NCI-H187 (cell line): ENCODE results near the gene ZNF121.
A peak's percentile ranks its signal among the peaks of the same experiment; 100 is the strongest.
"Not testable (repeated sequence)": the region's sequence is repeated elsewhere in the genome, so short reads cannot be mapped to it uniquely, and the experiment has no call there.

Experiments
- DNase-seq, 2 experiments: peaks; one replicate each; lab custom pipeline; 2025; lab: John Stamatoyannopoulos, UW

ZNF121 gene

DNA sequence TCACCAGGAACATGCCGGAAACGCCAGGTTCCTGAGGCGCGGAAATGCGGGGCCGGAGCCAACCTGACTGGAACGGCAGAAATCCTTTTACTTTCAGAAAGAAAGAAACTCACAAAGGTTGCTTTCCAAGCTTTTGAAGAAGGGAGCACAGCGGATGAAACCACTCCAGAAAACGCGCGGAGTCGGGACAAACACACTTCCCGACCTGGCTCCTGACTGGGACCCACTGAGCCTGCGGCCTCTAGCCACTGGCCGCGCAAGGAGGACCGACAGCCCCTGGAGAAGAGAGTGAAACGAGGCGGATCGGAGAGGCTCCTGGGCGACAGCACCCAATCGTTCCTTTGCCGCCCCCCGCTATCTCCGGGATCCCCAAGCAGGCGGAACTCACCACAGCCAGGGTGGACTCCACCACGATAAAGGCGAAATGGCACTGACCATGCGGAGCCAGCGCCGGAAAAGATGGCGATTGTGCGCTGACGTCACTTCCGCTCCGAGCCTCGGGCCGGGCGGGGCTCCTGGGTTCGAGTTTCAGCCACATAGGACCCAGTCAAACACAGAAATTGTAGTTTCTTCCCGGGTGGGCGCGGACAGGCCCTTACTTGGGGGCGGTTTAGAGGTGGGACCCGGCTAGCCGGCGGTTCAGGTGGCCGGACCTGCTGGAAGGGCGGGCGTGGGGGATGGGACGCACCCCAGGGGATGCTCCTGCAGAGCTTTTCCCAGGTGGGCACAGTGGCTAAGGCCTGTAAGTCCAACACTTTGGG is at the start of gene ZNF121:
Gene ZNF121, minus strand, starts transcription at position 432 of the 761 bp plus-strand sequence. CDS start 16,407 bp downstream, outside the sequence.
- peak; percentile 43 to 56 for DNase-seq

DNA sequence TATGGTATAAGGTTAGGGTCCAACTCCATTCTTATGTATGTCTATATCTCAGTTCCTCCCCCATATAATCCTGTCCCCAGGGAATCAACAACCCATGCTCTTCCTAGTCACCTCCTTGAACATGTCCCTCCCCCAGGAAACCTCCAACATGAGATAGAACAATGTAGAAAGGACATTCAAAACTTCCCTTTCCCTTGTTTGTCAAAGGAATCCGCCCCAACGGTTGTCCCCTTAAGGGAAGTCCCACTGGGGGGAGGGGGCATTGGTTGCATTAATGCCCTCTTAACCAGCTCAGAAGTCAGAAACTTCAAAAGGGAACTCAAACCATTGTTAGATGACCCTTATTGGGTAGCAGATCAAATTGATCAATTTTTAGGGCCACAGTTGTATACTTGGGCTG is 43.6 kb upstream of the ZNF121 start:
- DNase-seq: no peak

DNA sequence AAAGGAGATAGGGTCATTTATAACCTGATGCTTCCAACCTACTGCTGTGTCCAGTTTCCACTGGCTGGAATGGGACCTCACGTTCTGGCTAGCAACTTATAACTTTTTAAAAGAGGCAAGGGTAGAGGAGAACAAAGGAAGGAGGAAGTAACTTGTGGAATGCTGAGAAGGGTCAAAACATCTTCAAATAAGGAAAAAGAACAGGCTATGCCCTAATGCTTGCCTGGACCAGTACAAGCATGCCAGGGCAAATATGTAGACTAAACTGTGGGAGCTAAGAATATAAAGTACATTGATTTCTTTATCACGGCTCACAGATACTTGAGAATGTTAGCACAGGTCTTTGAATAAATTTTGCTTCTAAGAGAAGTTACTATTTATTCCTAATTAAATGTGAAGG is 38.2 kb upstream of the ZNF121 start:
- no peak for DNase-seq

DNA sequence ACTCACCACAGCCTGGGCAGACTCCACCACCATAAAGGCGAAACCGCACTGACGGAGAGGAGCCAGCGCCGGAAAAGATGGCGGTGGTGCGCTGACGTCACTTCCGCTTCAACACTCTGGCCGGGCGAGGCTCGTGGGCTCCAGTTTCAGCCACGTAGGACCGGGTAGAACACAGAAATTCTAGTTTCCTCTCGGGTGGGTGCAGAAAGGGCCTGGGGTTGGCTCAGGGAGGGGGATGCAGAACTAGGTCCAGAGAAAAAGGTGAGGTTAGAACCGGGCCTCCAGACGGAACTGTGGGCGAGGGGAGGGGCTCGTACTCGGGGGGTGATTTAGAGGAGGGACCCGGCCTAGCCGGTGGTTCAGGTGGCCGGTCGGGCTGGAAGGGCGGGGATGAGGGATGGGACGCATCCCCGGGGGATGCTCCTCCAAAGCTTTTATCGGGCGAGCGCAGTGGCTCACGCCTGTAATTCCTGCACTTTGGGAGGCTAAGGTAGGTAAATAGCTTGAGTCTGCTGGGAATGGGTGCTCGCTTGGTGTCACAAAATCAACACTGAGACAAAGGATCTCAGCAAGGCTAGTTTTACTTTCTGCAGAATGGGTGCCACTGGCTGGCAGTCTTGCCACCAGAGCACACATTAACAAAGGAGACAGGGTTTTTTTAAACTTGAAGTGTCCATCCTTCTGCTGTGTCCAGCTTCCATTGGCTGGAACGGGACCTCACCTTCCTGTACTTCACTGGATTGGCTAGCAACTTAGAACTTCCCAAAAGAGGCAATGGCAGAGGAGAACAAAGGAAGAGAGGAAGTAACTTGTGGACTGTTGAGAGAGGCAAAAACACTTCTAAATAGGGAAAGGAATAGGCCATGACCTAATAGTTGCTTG is 37.1 kb upstream of the ZNF121 start, which contains the start of gene ZNF561:
Gene ZNF561, minus strand, starts transcription at position 77 of the 882 bp plus-strand sequence. CDS start 1,776 bp downstream, outside the sequence.
- DNase-seq: peak; percentile 52 to 80

DNA sequence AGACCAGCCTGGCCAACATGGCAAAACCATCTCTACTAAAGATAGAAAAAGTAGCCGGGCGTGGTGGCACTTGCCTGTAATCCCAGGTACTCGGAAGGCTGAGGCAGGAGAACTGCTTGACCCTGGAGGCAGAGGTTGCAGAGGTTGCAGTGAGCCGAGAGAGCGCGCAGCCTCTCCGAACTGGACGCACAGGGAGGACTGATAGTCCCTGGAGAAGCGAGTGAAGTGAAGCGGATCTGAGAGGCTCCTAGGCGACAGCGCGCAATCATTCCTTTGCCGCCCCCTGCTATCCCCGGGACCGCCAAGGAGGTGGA is 36.5 kb upstream of the ZNF121 start:
- no peak for DNase-seq

GRCh38 chr19:9615844-9616243 is 31.5 kb upstream of the ZNF121 start:
- DNase-seq: no peak

DNA sequence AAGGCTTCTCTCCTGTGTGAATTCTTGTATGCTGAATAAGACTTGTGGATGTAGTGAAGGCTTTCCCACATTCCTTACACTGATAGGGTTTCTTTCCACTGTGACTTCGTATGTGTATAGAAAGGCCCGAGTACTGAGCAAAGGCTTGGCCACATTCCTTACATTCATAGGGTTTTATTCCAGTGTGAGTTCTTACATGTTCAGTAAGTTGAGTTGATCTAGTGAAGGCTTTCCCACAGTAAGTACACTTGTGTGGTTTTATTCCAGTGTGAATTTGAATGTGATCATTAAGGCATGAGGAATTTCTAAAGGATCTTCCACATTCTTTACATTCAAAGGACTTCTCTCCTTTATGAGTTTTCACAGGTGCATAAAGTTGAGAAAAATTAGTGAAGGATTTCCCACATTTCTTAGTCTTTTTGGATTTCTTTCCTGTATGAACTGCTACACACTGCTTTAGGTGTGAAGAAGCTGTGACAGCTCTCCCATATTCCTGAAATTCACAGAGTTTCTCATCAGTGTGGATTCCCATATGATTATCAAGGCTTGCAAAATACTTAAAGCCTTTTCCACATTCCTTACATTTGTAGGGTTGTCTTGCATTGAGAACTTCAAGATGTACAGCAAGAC is 26.3 kb upstream of the ZNF121 start:
- no peak for DNase-seq

- DNase-seq: no peak
Measured at GRCh38 chr19:9608912-9609311, 24.6 kb upstream of the ZNF121 start.

GRCh38 chr19:9597027-9597426 is 12.7 kb upstream of the ZNF121 start:
- no peak for DNase-seq

- DNase-seq: peak in 1 of 2 experiments; percentile 15
Measured at GRCh38 chr19:9586764-9587163, 2.5 kb upstream of the ZNF121 start.

DNA sequence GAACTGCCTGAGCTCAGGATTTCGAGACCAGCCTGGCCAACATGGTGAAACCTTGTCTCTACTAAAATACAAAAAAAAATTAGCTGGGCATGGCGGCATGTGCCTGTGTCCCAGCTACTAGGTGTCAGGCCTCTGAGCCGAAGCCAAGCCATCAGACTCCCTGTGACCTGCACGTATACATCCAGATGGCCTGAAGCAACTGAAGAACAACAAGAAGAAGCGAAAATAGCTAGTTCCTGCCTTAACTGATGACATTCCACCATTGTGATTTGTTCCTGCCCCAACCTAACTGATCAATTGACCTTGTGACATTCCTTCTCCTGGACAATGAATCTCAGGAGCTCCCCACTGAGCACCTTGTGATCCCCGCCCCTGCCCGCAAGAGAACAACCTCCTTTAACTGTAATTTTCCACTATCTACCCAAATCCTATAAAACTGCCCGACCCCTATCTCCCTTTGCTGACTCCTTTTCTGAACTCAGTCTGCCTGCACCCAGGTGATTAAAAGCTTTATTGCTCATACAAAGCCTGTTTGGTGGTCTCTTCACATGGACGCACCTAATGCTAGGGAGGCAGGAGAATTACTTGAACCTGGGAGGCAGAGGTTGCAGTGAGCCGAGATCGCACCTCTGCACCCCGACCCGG is 2.1 kb downstream of the ZNF121 start:
- not testable (repeated sequence) for DNase-seq

GRCh38 chr19:9580728-9581127 is 3.6 kb downstream of the ZNF121 start:
- DNase-seq: no peak

GRCh38 chr19:9570255-9570654 is 14.0 kb downstream of the ZNF121 start:
- no peak for DNase-seq

DNA sequence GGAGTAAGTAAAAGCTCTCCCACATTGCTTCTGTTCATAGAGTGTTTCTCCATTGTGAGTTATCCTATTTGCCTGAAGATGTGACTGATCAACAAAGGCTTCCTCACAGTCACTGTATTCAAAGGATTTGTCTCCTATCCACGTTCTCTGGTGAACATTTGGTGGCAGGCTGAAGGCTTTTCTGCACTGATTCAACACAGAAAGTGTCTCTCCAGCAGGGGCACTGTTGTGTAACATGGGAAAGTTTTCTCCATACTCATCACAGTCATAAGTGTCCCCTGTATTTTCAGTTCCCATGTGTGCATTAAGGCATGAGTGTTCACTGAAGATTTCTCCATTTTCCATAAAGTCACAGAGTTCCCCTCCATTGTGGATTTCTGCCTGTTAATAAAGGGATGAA is 17.6 kb downstream of the ZNF121 start:
- no peak for DNase-seq

DNA sequence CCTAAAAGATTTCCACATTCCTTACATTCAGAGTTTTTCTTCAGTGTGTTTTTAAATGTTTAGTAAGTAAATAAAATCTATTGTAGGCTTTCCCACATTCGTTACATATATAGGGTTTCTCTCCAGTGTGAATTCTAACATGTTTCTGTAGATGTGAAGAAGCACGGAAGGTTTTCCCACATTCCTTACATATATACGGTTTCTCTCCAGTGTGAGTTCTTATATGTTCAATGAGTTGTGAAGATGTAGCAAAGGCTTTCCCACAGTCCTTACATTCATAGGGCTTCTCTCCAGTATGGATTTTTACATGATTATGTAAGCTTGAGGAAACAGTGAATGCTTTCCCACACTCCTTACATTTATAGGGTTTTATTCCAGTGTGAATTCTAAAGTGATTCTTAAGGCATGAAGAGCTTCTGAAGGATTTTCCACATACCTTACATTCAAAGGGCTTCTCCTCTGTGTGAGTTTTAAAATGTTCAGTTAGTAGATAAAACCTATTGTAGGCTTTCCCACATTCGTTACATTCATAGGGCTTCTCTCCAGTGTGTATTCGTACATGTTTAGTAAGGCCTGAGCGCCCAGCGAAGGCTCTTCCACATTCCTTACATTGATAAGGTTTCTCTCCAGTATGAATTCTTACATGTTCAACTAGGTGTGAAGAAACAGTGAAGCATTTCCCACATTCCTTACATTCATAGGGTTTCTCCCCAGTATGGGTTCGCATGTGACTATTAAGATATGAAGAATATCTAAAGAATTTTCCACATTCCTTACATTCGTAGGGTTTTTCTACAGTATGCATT is 18.2 kb downstream of the ZNF121 start:
- no peak for DNase-seq

DNA sequence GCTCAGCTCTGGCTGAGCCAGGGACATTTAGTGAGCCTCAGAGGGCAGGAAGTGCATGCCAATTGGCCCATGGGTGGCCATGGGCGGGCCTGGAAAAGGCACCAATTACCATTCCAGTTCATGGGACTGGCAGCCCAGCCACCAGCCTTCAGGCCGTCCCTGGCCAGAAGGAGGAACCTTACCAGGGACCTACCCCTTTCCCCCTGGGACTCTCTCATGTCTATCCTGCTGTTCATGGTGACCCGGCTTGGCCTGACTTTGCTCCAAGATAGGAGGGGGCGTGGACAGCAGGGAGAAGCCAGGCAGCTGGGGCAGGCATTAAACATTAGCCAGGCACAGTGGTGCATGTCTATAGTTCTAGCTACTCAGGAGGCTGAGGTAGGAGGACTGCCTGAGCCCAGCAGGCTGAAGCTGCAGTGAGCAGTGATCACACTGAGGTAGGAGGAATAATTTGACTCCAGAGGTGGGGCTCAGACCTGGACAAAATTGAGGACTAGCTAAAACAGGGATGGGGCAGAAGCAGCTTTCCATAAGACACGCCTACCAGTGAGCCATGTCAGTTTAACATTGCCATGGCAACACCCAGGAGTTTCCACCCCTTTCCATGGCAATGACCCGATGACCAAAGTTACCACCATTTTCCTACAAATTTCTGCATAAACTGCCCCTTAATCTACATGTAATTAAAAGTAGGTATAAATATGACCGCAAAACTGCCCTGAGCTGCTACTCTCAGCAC is 31.6 kb downstream of the ZNF121 start:
- no peak for DNase-seq

- DNase-seq: no peak
Measured at GRCh38 chr19:9547870-9548269, 36.4 kb downstream of the ZNF121 start.

- DNase-seq: not testable (repeated sequence)
Measured at GRCh38 chr19:9541281-9541680, 43.0 kb downstream of the ZNF121 start.

DNA sequence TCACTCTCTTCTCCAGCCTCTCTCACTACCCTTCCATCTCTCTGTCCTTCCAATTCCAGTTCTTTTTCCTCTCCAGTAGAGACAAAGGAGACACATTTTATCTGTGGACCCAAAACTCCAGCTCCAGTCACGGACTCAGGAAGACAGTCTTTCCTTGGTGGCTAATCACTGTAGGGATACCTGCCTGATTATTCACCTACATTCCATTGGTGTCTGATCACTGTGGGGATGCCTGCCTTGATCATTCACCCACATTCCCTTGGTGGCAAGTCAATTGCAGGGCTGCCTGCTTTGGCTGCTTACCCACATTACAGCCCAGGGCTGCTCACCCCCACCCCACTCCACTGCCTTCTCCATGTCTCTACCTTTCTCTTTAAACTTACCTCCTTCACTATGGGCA is 44.4 kb downstream of the ZNF121 start:
- not testable (repeated sequence) for DNase-seq

GRCh38 chr19:9539201-9539600 is 45.1 kb downstream of the ZNF121 start:
- not testable (repeated sequence) for DNase-seq
